ENCODE measurements around the gene FLT4.

Gene FLT4

DNA sequence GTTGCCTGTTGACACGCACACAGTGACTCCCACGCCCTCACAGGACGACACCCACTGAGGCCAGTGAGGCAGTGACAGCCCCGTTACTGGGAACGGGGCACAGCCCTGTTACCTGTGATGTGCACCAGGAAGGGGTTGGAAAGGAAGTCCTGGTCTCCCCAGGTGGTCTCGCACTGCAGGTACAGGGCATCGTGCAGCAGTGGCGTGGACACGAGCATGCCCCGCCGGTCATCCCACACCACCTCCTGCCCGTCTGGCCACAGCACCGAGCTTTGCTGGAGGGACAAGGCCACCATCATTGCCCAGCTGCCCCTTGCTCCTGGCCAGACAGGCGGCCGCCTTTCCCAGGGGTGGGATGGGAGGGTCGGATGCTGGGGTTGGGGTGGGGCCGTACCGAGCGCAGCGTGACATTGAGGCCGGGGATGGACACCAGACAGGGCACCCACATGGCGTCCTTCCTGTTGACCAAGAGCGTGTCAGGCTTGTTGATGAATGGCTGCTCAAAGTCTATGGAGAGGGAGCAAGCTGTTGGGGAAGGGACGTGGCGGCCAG lies 19.5 kb downstream of the FLT4 start:
- H3K27me3 Mint-ChIP-seq, result peaks cover 11% of the 10 kb centered on the region
- DNase-seq (ENCODE audit: low spot score in 2 of 2), result no peak
- no peak for ATAC-seq (ENCODE audit: low read depth)
- H3K9me3 Mint-ChIP-seq, result no peaks in the 10 kb centered on the region
- H3K27ac Mint-ChIP-seq, result no peak overlapping the region
- H3K4me1 Mint-ChIP-seq, result no peaks in the 10 kb centered on the region
- H3K36me3 Mint-ChIP-seq, result no peaks in the 10 kb centered on the region
- no peak overlapping the region for H3K4me3 Mint-ChIP-seq

- no peaks in the 10 kb centered on the region for H3K4me1 Mint-ChIP-seq
- H3K27ac Mint-ChIP-seq, result no peak overlapping the region
These were observed 20.3 kb downstream of the FLT4 start for GRCh38 chr5:180628827-180629750.

GRCh38 chr5:180628211-180628610 lies 21.2 kb downstream of the FLT4 start:
- Mint-ChIP-seq H3K9me3 (no peaks in the 10 kb centered on the region), H3K36me3 (no peaks in the 10 kb centered on the region), H3K4me1 (peaks cover 2% of the 10 kb centered on the region), H3K27me3 (peaks cover 10% of the 10 kb centered on the region), H3K27ac (no peak overlapping the region), H3K4me3 (no peak overlapping the region)
- DNase-seq (ENCODE audit: low spot score in 2 of 2) (no peak), ATAC-seq (ENCODE audit: low read depth) (no peak)

More at GRCh38 chr5:180628827-180629750, 20.3 kb downstream of the FLT4 start:
- DNase-seq (ENCODE audit: low spot score in 2 of 2), result no peak
- Mint-ChIP-seq H3K36me3 (no peaks in the 10 kb centered on the region), H3K9me3 (no peaks in the 10 kb centered on the region), H3K4me3 (no peak overlapping the region), H3K27me3 (peaks cover 12% of the 10 kb centered on the region)
- ATAC-seq (ENCODE audit: low read depth), result no peak

- Mint-ChIP-seq H3K4me3 (no peak overlapping the region), H3K9me3 (no peaks in the 10 kb centered on the region), H3K27me3 (peaks cover 8% of the 10 kb centered on the region), H3K36me3 (no peaks in the 10 kb centered on the region), H3K27ac (no peak overlapping the region), H3K4me1 (peaks cover 2% of the 10 kb centered on the region)
- no peak for DNase-seq (ENCODE audit: low spot score in 2 of 2)
- no peak for ATAC-seq (ENCODE audit: low read depth)
These were observed 21.8 kb downstream of the FLT4 start for GRCh38 chr5:180627386-180628120.

DNA sequence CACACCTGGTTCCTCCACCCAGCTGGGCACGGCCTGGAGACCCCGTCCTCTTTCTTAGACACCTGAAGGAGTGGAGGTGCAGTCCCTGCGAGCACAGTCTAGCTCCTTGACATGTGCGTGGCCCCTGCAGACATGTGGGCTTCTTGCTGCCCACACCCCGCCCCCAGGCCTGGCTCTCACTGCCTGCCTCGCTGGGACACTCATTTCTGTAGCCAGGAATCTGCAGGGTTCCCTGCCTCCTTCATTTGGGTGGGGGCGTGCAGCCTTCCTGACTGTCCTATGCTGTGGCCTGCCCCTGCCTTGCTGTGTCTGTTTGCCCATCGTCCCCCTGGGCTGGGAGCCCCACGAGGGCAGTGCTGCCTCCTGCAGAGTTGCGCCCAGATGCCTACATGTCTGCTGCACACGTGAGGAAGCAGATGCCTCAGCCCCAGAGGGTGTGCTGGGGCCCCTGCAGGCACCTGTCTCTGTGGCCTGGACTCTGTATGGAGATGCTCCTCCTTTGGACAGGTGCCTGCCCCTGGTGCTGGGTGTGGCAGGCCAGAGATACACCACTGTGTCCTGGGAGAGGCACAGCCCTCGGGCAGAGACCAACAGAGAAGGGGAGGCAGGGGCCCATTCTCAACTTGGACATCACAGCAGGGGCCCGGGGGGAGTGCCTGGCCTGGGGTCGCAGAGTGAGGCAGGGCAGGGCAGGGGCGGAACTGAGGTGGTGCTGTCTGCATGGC lies 22.6 kb downstream of the FLT4 start:
- Mint-ChIP-seq H3K4me3 (no peak overlapping the region), H3K4me1 (peaks cover 2% of the 10 kb centered on the region), H3K36me3 (no peaks in the 10 kb centered on the region), H3K9me3 (no peaks in the 10 kb centered on the region), H3K27me3 (peaks cover 4% of the 10 kb centered on the region), H3K27ac (no peak overlapping the region)
- ATAC-seq (ENCODE audit: low read depth), result no peak
- DNase-seq (ENCODE audit: low spot score in 2 of 2), result no peak

DNA sequence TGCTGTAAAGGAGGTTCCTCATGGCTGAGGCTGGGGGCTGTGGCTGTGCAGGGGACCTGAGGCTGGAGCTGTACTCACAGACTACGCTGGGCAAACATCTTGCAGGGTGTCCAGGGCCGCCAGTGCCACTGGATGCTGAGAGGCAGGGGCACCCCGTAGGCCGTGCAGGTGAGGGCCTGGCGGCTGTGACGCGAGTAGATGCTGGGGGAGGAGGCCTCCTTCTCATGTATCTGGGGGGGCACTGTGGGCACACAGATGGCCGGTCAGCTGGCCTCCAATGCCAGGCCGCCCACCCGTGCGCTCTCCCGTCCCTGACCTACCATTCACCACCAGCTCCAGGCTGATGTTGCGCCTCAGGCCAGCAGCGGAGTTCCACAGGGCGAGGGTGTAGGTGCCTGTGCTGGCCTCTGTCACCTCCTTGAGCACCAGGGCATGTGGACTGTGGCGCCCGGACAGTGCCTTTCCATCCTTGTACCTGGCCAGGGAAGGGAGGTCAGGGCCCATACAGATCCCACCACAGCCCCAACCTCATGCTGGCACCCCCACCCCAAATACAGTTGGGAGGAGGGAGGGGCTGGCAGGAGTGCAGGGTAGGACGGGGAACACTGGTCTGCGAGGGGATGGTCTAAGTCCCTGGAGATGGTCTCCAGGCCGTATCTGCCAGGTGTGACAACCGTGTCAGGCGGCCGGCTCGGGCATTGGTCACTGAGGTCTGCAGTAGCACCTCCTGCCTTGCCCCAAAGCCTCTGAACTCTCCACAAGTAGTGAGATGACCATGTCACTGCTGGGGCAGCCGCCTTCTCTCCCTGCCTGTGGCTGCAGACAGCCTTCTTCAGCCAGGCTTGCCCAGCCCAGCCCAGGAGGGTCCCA lies 23.4 kb downstream of the FLT4 start:
- Mint-ChIP-seq H3K4me1 (peaks cover 2% of the 10 kb centered on the region), H3K27ac (no peak overlapping the region), H3K9me3 (no peaks in the 10 kb centered on the region), H3K27me3 (peaks cover 4% of the 10 kb centered on the region), H3K4me3 (no peak overlapping the region), H3K36me3 (no peaks in the 10 kb centered on the region)
- ATAC-seq (ENCODE audit: low read depth) (no peak), DNase-seq (ENCODE audit: low spot score in 2 of 2) (no peak)

GRCh38 chr5:180625125-180625790 lies 24.1 kb downstream of the FLT4 start:
- no peaks in the 10 kb centered on the region for H3K9me3 Mint-ChIP-seq
- peaks cover 4% of the 10 kb centered on the region for H3K27me3 Mint-ChIP-seq
- ATAC-seq (ENCODE audit: low read depth), result no peak

DNA sequence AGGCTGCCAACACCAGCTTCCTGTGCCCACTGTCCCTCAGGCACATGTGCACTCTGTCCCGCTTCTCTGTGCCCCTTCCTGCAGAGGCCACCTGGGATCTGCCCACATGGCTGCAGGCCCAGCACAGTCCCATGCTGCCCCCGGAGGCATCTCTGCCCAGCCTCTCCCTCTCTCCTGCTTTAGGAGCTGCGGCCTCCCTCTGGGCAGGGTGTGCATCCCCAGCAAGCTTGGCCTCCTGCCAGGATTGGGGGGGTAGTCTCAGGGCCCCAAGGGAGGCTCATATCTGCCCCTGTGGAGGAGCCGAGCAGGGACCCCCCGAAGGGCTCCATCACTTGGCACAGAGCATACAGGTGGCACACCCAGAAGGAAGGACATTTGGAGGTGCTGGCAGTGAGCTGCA lies 24.8 kb downstream of the FLT4 start:
- H3K4me3 Mint-ChIP-seq, result no peak overlapping the region
- peaks cover 5% of the 10 kb centered on the region for H3K27me3 Mint-ChIP-seq
- no peaks in the 10 kb centered on the region for H3K9me3 Mint-ChIP-seq
- H3K36me3 Mint-ChIP-seq, result no peaks in the 10 kb centered on the region
- H3K4me1 Mint-ChIP-seq, result peaks cover 2% of the 10 kb centered on the region
- no peak for ATAC-seq (ENCODE audit: low read depth)
- no peak overlapping the region for H3K27ac Mint-ChIP-seq
- no peak for DNase-seq (ENCODE audit: low spot score in 2 of 2)

More at GRCh38 chr5:180625125-180625790, 24.1 kb downstream of the FLT4 start:
- DNase-seq (ENCODE audit: low spot score in 2 of 2), result no peak
- Mint-ChIP-seq H3K27ac (no peak overlapping the region), H3K4me1 (peaks cover 2% of the 10 kb centered on the region), H3K4me3 (no peak overlapping the region), H3K36me3 (no peaks in the 10 kb centered on the region)

DNA sequence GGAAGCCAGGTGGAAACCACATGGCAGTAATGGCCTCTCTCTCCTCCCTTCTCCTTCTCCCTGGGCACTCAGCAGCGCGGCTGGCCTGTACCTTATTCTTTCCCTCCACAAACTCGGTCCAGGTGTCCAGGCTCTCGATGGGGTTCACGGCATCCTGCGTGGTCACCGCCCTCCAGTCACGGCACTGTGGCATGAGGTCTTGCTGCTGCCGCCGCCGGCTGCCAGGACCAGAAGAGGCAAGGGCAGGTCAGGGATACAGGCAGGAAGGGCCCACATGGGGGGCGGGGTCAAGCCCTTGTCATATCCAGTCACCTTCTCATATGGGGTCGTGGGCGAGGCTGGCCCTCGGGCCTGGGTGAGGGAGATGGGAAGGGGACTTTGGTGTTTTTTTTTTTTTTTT lies 25.6 kb downstream of the FLT4 start:
- H3K4me3 Mint-ChIP-seq, result no peak overlapping the region

DNA sequence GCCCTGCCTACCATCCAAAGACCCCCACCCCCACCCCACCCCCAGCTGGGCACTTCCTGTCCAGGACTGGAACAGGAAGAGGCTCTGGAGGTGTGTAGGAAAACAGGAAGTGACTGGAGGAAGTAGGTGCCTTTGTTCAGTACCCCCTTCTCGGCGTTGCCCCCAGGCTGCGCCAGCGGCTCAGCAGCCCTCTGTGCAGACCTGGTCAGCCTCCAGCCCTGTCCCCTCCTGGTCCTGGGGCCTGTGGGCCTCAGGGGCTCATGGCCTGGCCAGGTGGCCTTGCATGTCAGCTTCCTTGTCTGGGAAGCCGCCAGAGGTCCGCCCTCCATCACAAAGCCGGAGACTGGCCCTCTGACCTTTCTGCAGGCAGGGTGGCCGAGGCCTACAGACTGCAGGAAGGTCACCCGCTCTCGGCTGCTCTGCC lies 26.0 kb downstream of the FLT4 start:
- DNase-seq (ENCODE audit: low spot score in 2 of 2) (no peak), ATAC-seq (ENCODE audit: low read depth) (no peak)
- Mint-ChIP-seq H3K27ac (no peak overlapping the region), H3K4me3 (no peak overlapping the region), H3K27me3 (peaks cover 6% of the 10 kb centered on the region), H3K4me1 (peaks cover 2% of the 10 kb centered on the region), H3K36me3 (no peaks in the 10 kb centered on the region), H3K9me3 (no peaks in the 10 kb centered on the region)

More for the DNA sequence above, 25.6 kb downstream of the FLT4 start:
- DNase-seq (ENCODE audit: low spot score in 2 of 2) (no peak), ATAC-seq (ENCODE audit: low read depth) (no peak)
- Mint-ChIP-seq H3K4me1 (peaks cover 2% of the 10 kb centered on the region), H3K27me3 (peaks cover 6% of the 10 kb centered on the region), H3K27ac (no peak overlapping the region), H3K36me3 (no peaks in the 10 kb centered on the region), H3K9me3 (no peaks in the 10 kb centered on the region)

DNA sequence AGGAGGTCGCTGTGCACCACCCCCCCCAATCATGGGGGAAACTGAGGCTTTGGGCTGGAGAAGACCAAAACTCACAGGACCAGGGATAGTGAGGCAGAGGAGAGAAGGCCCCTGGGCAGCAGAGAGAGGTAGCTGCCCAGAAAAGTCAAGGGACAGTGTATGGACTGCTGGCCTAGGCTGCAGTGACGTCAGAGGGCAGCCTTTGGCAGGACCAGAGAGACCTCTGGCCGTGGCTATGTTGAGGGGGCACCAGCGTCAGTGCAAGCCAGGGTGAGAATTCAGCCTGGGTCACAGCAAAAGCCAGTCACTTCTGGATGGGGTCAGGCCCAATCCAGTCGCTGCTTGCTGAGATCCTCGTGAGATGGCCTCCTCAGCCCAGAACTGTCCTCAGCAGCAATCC lies 26.5 kb downstream of the FLT4 start:
- H3K4me3 Mint-ChIP-seq, result no peak overlapping the region
- H3K27me3 Mint-ChIP-seq, result peaks cover 6% of the 10 kb centered on the region
- ATAC-seq (ENCODE audit: low read depth) (no peak), DNase-seq (ENCODE audit: low spot score in 2 of 2) (no peak)
- peaks cover 2% of the 10 kb centered on the region for H3K4me1 Mint-ChIP-seq
- H3K9me3 Mint-ChIP-seq, result no peaks in the 10 kb centered on the region
- no peaks in the 10 kb centered on the region for H3K36me3 Mint-ChIP-seq
- no peak overlapping the region for H3K27ac Mint-ChIP-seq

DNA sequence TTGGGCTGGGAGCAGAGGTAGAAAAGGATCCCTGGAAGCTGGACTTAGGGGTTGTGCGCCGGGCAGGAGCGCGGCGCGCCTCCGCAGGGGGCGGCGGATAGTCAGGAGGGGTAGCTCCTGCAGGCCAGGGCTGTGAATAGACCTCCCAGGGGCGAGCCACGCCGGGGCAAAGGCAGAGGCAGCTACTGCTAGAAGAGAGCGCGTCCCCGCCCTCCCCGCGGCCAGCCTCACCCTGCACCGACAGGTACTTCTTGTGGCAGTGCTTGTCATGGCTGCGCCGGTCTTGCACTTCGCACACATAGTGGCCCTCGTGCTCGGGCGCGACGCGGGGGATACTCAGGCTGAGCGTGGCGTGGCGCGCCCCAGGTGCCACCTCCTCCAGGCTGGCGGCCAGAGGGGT lies 28.1 kb downstream of the FLT4 start:
- peaks cover 2% of the 10 kb centered on the region for H3K4me1 Mint-ChIP-seq
- no peak overlapping the region for H3K27ac Mint-ChIP-seq
- no peak for DNase-seq (ENCODE audit: low spot score in 2 of 2)
- ATAC-seq (ENCODE audit: low read depth), result no peak
- H3K9me3 Mint-ChIP-seq, result no peaks in the 10 kb centered on the region
- H3K36me3 Mint-ChIP-seq, result no peaks in the 10 kb centered on the region
- peaks cover 4% of the 10 kb centered on the region for H3K27me3 Mint-ChIP-seq
- H3K4me3 Mint-ChIP-seq, result no peak overlapping the region

GRCh38 chr5:180620014-180620413 lies 29.4 kb downstream of the FLT4 start:
- Mint-ChIP-seq H3K27me3 (peaks cover 4% of the 10 kb centered on the region), H3K36me3 (no peaks in the 10 kb centered on the region), H3K9me3 (no peaks in the 10 kb centered on the region), H3K4me3 (no peak overlapping the region), H3K4me1 (peaks cover 2% of the 10 kb centered on the region), H3K27ac (no peak overlapping the region)
- ATAC-seq (ENCODE audit: low read depth), result no peak
- no peak for DNase-seq (ENCODE audit: low spot score in 2 of 2)

All from memory B cell (primary cell).